COLO668 (cell line): ENCODE data around the gene KCTD6.

Experiments
- DNase-seq: peaks from one replicate; lab custom pipeline; 2025; ENCODE audit not compliant: unreplicated experiment; lab: John Stamatoyannopoulos, UW

Gene KCTD6

DNA sequence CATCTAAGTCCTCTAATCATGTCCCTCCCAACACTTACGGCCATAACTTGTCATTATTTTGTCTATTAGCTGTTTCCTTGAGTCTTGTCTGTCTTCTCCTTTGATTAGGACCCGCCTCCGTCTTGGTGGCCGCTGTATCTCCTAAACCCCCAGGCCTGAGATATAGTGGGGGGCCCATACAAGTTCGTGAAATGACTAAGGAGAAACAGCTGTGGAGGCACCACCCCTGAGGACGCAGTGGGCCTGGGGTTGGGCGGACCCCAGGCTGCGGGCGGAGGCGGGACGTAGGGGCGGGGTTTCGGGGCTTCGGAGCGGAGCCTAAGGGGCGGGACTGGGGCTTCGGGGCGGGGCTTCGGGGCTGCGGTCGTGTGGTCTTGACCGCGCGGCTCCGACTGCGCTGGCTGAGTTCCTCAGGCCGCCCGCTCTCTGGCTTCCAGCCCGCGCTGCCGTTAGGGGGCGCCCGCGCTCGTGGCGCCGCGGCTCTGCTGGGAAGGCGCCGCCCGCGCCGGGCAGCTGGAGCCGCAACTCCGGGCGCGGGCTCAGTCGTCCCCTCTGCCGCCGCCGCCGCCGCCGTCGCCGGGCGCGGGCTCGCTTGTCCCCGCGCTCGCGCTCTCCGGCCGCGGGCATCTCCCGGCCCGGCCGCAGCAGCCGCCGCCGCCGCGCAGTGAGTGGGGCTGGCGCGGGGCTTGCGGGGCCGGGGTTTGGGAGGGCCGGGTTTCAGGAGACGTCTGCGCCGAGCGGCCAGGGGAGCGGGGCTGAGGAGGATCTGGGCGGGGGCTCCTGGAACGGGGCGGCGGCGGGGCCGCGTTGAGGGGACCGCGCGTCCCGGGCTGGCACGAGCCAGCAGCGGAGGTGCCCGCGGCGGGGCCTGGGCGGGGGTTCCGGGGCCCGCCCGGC, at the start of gene KCTD6:
TSS of gene KCTD6 (plus strand) at position 591 of the 897 bp plus-strand sequence. CDS start 6,660 bp downstream, outside the sequence.
- peak; percentile 90 for DNase-seq

- DNase-seq: peak; percentile 13
Measured at GRCh38 chr3:58452176-58452575, 39.7 kb upstream of the KCTD6 start.

DNA sequence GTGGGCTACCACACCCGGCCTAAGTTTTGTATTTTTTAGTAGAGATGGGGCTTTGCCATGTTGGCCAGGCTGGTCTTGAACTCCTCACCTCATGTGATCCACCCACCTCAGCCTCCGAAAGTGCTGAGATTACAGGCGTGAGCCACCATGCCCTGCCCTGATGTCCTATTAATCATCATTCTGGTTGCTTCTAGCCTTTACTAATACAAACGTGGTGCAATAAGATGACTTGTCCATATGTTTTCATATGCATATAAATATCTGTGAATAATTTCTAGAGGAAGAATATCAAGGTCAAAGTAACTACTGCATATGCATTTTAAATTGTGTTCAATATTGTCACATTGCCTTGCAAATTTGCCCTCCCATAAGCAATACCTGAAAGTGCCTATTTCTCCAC, 32.7 kb upstream of the KCTD6 start:
- DNase-seq: no peak

- no peak for DNase-seq
Measured at GRCh38 chr3:58462829-58463180, 29.1 kb upstream of the KCTD6 start.

DNA sequence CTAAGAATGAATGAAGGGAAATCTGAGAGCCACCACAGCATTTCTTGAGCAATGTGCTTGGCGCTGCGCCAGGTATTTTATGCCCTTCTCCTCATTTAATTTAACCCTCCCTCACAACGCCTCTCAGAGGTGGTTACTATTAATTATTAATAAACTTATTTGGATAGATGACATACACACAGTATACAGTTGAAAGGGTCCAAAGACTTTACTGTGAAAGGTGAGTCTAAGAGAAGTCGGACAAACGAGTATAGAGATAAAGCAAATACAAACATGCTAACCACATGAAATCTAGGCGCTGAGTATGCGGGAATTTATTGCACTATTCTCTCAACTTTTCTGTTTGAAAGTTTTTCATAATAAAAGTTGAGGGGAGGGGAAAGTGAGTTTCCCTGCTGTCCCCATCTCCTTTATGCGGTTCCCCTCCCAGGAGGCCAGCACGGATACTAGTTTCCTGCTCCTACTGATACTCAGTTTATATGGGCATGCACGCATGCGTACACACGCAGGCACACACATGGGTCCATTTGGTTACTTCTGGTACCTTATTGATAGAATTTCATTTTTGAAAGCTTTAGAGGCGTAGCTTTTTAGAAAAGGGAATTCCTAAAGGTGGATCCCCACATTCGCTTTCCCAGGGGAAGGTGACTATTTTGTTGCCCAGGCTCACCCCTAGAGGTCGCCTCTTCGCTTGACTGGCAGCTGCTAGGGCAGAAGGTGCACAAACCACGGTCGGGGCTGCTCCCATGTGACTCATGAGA, 28.5 kb upstream of the KCTD6 start:
- DNase-seq: peak; percentile 55

DNA sequence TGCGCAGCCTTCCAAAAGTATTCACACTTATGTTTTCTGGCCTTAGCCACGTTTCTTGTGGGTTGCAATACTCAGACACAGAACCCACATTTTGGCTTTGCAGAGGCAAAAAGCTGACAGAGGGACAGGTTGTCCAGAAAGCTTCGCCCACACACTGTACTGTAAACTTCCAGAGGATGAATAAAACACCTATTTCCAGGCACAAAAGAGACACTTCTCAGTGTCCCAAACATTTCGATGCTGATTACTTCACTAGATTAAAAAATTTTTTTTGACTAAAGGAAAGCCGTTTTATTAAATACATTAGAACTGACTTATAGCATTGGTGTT, 28.0 kb upstream of the KCTD6 start:
- no peak for DNase-seq

DNA sequence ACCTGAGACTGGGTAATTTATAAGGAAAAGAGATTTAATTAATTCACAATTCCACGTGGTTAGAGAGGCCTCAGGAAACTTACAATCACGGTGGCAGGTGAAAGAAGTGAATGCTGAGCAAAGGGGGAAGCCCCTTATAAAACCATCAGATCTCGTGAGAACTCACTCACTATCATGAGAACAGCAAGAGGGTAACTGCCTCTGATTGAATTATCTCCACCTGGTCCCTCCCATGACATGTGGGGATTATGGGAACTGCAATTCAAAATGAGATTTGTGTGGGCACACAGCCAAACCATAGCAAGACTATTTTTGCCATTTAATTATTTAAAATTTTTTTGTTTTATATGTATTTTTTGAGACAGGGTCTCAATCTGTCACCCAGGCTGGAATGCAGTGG, 27.0 kb upstream of the KCTD6 start:
- no peak for DNase-seq

- no peak for DNase-seq
Measured at GRCh38 chr3:58466899-58467563, 24.9 kb upstream of the KCTD6 start.

DNA sequence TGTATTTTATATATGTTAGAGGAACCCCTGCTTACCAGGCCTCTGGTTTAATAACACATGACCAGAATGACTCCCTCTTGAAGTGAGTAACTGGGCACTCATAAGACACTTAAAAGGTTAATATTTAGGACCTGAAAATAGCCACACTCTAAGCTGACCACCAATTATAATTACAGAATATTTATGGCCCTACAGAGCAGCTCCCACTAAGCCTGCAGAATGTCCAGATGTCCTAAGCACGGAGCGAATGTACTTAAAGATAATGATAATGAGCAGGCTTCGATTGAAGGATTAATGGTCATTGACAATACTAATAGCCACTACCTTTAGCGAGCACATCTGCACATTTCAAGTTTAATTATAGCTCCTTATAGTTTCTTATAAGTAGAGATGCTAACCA, 22.8 kb upstream of the KCTD6 start:
- DNase-seq: no peak

DNA sequence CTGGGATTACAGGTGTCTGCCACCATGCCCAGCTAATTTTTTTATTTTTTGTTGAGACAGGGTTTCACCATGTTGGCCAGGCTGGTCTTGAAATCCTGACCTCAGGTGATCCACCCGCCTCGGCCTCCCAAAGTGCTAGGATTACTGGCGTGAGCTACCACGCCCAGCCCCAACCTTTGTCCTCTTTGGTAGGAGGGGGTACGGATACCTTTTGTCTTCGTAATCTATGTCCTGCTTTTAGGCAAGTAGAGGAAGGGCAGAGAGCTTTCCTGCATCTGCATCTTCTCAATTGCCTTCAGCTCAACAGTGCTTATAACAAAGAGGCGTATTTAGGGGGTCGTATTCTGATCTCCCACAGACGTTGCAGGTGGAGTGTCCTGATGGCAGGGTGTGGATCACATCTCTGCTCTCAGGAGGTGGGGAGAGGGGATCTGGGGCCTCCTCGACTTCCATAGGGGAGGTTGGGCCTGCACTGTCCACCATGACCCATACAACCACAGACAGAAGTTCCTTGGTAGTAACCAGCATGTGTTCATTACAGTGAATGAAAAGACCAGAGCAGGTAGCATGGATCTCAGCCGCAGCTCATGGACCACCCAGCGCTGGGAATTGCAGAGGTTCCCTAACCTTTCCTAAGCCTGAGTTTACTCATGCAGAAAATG, 21.4 kb upstream of the KCTD6 start:
- DNase-seq: no peak

DNA sequence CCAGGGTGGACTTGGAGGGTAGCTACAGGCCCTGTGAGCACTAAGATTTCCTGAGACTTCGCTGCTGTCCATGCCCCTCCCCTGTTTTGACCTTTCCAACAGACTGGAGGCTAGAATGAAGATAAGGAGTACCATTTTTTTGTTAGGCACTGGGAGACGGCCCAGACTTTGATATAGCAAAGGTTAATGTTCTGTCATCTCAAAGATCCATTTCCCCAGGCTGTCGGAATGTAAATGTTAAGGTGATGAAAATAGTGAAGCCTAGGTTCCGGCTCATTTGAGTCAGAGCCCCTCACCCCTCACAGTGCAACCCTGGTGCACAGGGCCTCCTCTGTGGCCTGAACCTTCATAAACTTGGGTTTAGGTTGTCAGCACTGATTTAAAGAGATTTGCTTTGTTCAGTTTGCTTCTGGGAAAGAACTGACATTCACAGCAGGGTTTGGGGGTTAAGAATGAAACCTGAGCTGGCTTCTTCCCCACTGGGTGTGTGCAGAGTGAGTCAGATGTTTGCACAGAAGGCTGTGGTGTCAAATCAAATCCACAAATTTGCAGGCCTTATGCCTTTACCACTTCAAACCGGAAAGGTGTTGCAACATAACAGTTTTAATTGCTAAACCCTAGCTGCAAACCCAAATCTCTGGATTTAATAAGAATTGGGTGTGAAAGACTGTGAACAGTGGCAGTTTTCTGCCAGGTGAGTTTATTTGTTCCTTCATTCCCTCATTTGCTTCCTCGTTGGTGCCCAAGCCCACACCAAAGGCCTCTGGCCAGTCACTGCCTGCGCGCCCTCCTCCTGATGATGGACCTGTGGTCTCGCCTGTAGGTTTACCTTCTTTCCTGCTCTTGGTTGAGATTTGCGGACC, 20.6 kb upstream of the KCTD6 start:
- DNase-seq: peak; percentile 72

- DNase-seq: no peak
Measured at GRCh38 chr3:58473275-58473674, 18.6 kb upstream of the KCTD6 start.

GRCh38 chr3:58474348-58474911, 17.5 kb upstream of the KCTD6 start:
- DNase-seq: no peak

GRCh38 chr3:58474967-58475578, 16.8 kb upstream of the KCTD6 start:
- no peak for DNase-seq

DNA sequence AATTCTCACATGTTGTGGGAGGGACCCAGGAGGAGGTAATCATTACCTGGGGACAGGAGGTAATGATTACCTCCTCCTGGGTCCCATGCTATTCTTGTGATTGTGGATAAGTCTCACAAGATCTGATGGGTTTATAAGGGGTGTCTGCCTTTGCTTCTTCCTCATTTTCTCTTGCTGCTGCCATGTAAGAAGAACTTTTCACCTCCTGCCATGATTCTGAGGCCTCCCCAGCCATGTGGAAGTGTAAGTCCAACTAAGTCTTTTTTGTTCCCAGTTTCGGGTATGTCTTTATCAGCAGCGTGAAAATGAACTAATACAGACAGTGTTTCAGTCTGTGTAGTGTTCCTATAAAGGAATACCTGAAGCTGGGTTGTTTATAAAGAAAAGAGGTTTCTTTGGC, 13.1 kb upstream of the KCTD6 start:
- DNase-seq: no peak

DNA sequence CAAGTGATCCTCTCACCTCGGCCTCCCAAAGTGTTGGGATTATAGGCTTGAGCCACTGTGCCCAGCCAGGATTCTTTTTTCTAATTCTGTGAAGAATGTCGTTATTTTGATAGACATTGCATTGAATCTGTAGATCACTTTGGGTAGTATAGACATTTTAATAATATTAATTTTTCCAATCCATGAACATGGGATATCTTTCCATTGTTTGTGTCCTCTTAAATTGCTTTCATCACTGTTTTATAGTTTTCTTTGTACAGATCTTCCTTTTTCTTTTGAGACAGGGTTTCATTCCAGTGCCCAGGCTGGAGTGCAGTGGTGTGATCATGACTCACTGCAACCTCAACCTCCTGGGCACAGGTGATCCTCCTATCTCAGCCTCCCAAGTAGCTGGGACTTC, 11.6 kb upstream of the KCTD6 start:
- no peak for DNase-seq

DNA sequence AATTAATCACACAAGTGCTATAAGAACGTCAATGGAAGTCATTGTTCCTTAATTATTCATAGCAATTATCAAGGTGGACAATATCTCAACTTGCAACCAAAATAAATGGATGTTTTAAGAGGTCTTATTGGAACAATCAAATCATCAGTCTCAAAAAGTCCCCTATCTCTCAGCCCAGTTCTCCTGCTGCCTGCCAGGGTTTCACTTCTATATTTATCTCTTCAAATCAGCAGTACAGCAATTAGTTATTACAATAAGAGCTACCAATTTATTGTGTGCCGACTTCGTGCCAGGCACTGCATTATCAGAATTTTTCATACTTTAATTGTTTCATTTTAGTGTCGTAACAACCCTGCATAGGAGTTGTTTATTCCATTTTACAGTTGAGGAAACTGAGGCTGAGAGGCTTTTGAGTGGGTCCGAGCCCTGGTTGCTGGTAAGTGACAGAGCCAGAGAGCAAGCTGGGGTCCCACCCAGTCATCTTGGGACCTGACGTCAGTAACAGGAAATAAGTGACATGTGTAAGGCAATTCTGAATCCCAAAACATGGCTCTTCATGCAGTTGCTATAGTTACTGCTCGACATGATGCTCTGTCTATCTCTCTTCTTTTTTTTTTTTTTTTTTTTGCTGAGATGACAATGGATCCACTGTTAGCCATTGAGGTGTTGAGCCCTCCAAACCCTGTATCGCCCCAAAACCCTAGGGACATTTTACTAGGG, 8.8 kb upstream of the KCTD6 start:
- no peak for DNase-seq

DNA sequence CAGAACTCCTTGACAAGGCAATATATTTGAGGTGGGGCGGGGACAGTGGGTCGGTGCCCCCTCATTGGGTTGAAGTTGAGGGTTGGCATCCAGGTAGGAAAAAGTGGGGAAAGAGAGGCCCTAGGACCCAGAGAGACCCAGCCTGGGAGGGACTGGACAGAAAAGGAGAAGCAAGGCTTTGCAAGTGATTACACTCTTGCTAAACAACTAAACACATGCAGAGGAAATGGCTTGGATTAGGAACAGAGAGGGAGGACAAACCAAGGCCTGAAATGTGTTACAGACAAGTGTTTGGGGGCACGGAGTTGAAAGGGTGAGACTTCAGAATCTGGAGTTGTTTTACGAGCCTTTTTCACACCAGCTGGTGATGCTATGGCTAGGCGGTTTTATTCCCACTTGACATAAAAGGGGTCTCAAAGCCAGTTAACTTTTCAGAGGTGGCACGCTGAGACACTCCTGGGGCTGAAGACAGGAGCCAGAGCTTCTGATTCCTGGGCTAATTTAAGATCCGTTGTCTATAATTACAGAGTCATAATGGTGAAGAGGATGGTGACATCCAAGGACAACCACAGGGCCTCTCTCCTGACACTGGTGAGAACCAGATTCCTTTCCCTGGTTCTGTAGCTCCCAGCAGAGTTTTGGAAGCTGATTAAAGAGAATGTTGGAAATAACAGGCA, 7.7 kb upstream of the KCTD6 start:
- no peak for DNase-seq

DNA sequence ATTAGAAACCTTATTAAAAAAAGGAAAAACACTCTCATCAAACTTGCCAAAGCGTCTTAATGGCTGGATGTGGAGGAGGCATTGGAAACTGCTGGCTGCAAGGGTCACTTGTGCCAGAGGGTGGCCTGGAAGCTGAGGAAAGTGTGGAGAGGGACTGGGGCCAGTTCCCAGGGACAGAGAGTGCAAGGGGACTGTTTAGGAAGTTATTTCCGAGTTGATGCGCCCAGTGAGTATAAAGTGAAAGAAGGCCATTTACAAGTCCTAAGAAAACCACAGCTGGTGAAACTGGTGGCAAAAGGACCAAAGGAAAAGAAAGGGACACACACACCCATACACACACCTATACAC, 7.2 kb upstream of the KCTD6 start:
- no peak for DNase-seq
